ENCODE data around the gene UBE2N. TPM values are rescaled to one million over a fixed set of nuclear protein-coding genes. Genes with fewer than 3 reads are reported as not detected.

UBE2N gene
- total and polyA plus RNA-seq, 12 donors = 35.5 to 109 (median 95.5) TPM

DNA sequence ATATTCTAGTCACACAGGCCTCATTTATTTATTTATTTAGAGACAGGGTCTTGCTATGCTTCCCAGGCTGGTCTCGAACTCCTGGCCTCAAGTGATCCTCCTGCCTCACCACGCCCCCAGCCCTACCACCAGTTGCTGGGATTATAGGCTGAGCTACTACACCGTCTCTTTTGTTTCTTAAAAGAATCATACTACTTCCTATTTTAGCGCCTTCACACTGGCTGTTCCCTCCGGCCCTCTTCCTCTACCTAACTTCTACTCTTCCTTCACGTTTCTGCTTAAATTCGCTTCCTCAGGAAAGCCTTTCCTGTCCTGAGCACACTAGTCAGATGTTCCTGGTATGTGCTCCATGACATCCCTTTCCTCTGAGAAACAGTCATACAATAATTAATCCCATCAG lies 19.2 kb upstream of the UBE2N start:
- Histone ChIP-seq H3K27ac (no peak overlapping the region), H3K9me3 (no peaks in the 10 kb centered on the region), H3K36me3 (no peaks in the 10 kb centered on the region), H3K4me3 (no peak overlapping the region), H3K27me3 (no peaks in the 10 kb centered on the region), H3K4me1 (peaks cover 0 to 17% (median 0%) of the 10 kb centered on the region in 9 donors)
- TF ChIP-seq, protein P1, sequence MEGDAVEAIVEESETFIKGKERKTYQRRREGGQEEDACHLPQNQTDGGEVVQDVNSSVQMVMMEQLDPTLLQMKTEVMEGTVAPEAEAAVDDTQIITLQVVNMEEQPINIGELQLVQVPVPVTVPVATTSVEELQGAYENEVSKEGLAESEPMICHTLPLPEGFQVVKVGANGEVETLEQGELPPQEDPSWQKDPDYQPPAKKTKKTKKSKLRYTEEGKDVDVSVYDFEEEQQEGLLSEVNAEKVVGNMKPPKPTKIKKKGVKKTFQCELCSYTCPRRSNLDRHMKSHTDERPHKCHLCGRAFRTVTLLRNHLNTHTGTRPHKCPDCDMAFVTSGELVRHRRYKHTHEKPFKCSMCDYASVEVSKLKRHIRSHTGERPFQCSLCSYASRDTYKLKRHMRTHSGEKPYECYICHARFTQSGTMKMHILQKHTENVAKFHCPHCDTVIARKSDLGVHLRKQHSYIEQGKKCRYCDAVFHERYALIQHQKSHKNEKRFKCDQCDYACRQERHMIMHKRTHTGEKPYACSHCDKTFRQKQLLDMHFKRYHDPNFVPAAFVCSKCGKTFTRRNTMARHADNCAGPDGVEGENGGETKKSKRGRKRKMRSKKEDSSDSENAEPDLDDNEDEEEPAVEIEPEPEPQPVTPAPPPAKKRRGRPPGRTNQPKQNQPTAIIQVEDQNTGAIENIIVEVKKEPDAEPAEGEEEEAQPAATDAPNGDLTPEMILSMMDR (IDR thresholded peaks at IDR 0.05) = no peak
- peak in 1 of 8 donors; percentile 16 for ATAC-seq
- WGBS, 2 donors = 61 to 67% methylated on average over 7 of the region's 7 CpGs
- intact Hi-C loops (cut with DNase I) = no loop called here
- no peak for DNase-seq

DNA sequence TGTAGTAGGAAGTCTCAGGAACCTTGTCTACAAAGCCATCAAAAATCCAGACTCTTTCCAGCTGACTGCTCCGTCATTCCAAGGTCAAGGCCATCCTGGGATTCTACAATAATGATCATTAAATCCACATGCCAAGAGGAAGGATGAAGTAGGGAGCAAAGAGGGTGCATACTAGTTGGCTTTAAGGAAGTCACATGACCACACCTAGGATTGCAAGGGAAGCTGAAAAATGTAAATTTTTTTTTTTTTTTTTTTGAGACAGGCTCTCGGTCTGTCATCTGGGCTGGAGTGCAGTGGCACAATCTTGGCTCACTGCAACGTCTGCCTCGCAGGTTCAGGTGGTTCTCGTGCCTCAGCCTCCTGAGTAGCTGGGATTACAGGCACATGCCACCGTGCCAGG lies 18.3 kb upstream of the UBE2N start:
- no peak for ATAC-seq
- TF ChIP-seq, protein P1 (IDR thresholded peaks at IDR 0.05) = no peak
- Histone ChIP-seq H3K36me3 (no peaks in the 10 kb centered on the region), H3K27ac (no peak overlapping the region), H3K27me3 (no peaks in the 10 kb centered on the region), H3K4me3 (no peak overlapping the region), H3K9me3 (no peaks in the 10 kb centered on the region), H3K4me1 (peaks cover 0 to 17% (median 0%) of the 10 kb centered on the region in 9 donors)
- intact Hi-C loops (cut with DNase I) = no loop called here
- no peak for DNase-seq
- 77 to 87% methylated on average over 6 of the region's 6 CpGs for WGBS, 2 donors

DNA sequence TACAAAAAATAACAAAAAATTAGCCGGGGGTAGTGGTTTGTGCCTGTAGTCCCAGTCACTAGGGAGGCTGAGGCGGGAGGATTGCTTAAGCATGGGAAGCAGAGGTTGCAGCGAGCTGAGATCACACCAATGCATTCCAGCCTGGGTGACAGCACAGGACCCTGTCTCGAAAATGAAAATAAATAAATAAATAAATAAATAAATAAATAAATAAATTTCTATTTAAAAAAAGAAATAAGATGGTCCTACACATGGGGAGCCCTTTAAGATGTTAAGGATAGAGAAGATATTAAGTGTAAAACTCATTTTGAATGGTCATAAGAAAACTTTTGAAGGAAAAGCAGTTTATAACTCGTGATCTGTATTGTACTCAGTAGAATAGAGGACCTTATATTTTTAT lies 17.4 kb upstream of the UBE2N start:
- intact Hi-C loops (cut with DNase I) = no loop called here

DNA sequence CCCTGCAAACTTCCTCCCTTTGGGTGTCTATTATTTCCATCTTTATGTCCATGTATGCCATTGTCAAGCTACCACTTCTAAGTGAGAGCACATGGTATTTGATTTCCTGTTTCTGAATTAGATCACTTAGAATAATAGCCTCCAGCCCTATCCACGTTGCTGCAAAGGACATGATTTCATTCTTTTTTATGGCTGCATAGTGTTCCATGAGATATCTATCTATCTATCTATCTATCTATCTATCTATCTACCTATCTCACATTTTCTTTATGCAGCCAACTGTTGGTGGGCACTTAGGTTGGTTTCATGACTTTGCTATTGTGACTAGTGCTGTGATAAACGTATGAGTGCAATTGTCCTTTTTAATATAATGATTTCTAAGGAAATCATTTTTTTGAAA lies 14.3 kb upstream of the UBE2N start:
- ATAC-seq (no peak), DNase-seq (no peak)
- Histone ChIP-seq H3K4me3 (no peak overlapping the region), H3K36me3 (no peaks in the 10 kb centered on the region), H3K4me1 (peaks cover 0 to 17% (median 0%) of the 10 kb centered on the region in 9 donors), H3K9me3 (no peaks in the 10 kb centered on the region), H3K27me3 (peaks cover 0 to 5% (median 0%) of the 10 kb centered on the region in 7 donors), H3K27ac (no peak overlapping the region)
- intact Hi-C loops (cut with DNase I) = no loop called here
- TF ChIP-seq, protein P1 (IDR thresholded peaks at IDR 0.05) = no peak
- 62 to 68% methylated on average over 2 of the region's 2 CpGs for WGBS, 2 donors

More for the DNA sequence above, 17.4 kb upstream of the UBE2N start:
- 92 to 96% methylated on average over 5 of the region's 5 CpGs for WGBS, 2 donors
- DNase-seq (no peak), ATAC-seq (no peak)
- Histone ChIP-seq H3K36me3 (no peaks in the 10 kb centered on the region), H3K9me3 (no peaks in the 10 kb centered on the region), H3K27me3 (peaks cover 0 to 3% (median 0%) of the 10 kb centered on the region in 7 donors), H3K4me1 (peaks cover 0 to 17% (median 0%) of the 10 kb centered on the region in 9 donors), H3K27ac (no peak overlapping the region), H3K4me3 (no peak overlapping the region)
- TF ChIP-seq, protein P1 (IDR thresholded peaks at IDR 0.05) = no peak
